D721Med (cell line): ENCODE results near the gene KCNK4.

Experiments used
- DNase-seq: peaks from one replicate; pipeline ENCODE4 v3.0.0; 2011; ENCODE audit warnings: low spot score; ENCODE audit not compliant: insufficient read length
- FAIRE-seq: peaks from 2 replicates; lab custom pipeline; 2011; peaks lifted over from hg19 to GRCh38; lab: Jason Lieb, UNC
- CTCF ChIP-seq: IDR thresholded peaks from 2 replicates; pipeline ENCODE4 v1.5.1; 2012; ENCODE audit warnings: mild to moderate bottlenecking, control low read depth; ENCODE audit not compliant: insufficient read depth; ENCODE audit errors: missing control alignments

The KCNK4 gene

GRCh38 chr11:64264371-64264852 is 26.7 kb upstream of the KCNK4 start:
- DNase-seq (no peak), FAIRE-seq (no peak)
- no peak for TF ChIP-seq CTCF

- no peak for TF ChIP-seq CTCF
- FAIRE-seq (no peak), DNase-seq (no peak)
Measured at GRCh38 chr11:64265176-64266160, 25.6 kb upstream of the KCNK4 start.

- TF ChIP-seq CTCF: no peak
- DNase-seq (no peak), FAIRE-seq (no peak)
Measured at GRCh38 chr11:64266339-64266738, 24.8 kb upstream of the KCNK4 start.

GRCh38 chr11:64267207-64267945 is 23.7 kb upstream of the KCNK4 start:
- DNase-seq (no peak), FAIRE-seq (no peak)
- no peak for TF ChIP-seq CTCF

- no peak for TF ChIP-seq CTCF
- no peak for FAIRE-seq
- DNase-seq: no peak
Measured at GRCh38 chr11:64268025-64268892, 22.8 kb upstream of the KCNK4 start.

- no peak for TF ChIP-seq CTCF
- FAIRE-seq (no peak), DNase-seq (no peak)
Measured at GRCh38 chr11:64268893-64269539, 22.1 kb upstream of the KCNK4 start.
